ENCODE data around the gene SEMA3A. TPM values are rescaled to one million over a fixed set of nuclear protein-coding genes. Genes with fewer than 3 reads are reported as not detected.
A peak's percentile ranks its signal among the peaks of the same experiment; 100 is the strongest.

SEMA3A gene
- total RNA-seq, 1 experiment from 2014 or later = 89.1 TPM

DNA sequence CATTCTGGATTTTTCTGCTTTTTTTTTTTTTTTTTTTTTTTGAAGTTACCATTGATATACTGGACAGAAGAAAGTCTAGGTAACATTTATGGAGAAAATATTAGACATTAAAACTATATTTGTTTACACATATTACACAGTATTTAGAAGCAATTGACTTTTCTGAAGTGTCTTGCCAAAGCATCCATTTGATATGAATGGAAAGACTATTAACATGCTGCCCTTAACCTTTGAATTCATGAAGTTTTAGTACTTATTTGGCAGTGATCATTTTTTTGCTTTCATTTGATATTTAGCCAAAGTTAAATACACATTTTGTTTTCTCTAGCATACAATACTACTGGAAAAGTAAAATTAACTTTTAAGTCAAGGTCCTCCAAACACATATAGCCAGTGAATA is 210.0 kb downstream of the SEMA3A start:
- Histone ChIP-seq H3K9me3 (no peaks in the 10 kb centered on the region), H3K4me3 (no peak overlapping the region), H3K27me3 (no peaks in the 10 kb centered on the region), H3K36me3 (no peaks in the 10 kb centered on the region)
- DNase-seq = no peak

- Histone ChIP-seq H3K27me3 (no peaks in the 10 kb centered on the region), H3K9me3 (no peaks in the 10 kb centered on the region), H3K4me3 (no peak overlapping the region), H3K36me3 (no peaks in the 10 kb centered on the region)
- DNase-seq = no peak
Measured at GRCh38 chr7:83984076-83984475, 210.5 kb downstream of the SEMA3A start.

- H3K4me3 ChIP-seq = no peak overlapping the region
- no peak for DNase-seq
- no peaks in the 10 kb centered on the region for H3K9me3 ChIP-seq
- no peaks in the 10 kb centered on the region for H3K36me3 ChIP-seq
- no peaks in the 10 kb centered on the region for H3K27me3 ChIP-seq
Measured at GRCh38 chr7:83983606-83984005, 211.0 kb downstream of the SEMA3A start.

DNA sequence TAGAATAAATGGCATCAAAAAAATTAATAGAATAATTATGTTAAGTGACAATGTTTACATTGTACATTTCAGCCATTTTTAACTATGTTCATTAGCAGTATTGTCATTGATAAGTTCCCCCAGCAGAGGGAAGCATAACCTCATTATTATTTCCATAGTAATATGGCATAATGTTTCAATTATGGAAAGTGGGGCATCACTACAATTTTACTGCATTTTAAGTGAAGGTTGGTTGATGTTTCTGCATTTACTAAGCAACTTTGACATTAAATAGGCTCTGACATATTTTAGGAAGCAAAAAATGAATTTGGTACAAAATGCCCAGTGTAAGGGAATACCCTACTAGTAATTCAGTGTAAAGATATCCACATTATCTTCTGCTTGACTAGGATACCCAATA is 218.3 kb downstream of the SEMA3A start:
- no peak for DNase-seq
- Histone ChIP-seq H3K9me3 (no peaks in the 10 kb centered on the region), H3K4me3 (no peak overlapping the region), H3K27me3 (no peaks in the 10 kb centered on the region), H3K36me3 (no peaks in the 10 kb centered on the region)

DNA sequence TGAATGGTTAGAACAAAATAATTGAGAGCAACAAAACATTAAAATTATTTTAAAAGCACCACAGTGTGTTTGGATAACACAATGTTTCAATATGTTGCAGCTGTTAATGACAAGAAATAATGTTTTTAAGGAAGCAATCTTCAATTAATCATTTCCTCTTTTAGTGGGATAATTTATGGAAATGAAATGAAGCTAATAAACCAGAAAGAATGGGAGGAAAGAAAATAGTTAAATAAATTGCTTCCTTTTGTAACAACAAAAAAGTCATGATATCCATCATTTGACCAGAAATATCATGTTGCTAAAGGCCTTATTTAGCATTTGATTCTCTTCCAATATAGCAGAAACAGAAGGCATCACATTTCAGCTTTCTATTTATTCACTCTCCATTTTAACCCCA is 224.5 kb downstream of the SEMA3A start:
- Histone ChIP-seq H3K27me3 (no peaks in the 10 kb centered on the region), H3K36me3 (no peaks in the 10 kb centered on the region; the same call in 1 of the 2 replicates), H3K9me3 (no peaks in the 10 kb centered on the region), H3K4me3 (no peak overlapping the region)
- no peak for DNase-seq

- H3K4me3 ChIP-seq = no peak overlapping the region
- H3K27me3 ChIP-seq = no peaks in the 10 kb centered on the region
- DNase-seq = no peak
- no peaks in the 10 kb centered on the region for H3K9me3 ChIP-seq
- H3K36me3 ChIP-seq = peaks cover 4% of the 10 kb centered on the region
Measured at GRCh38 chr7:83964318-83964717, 230.3 kb downstream of the SEMA3A start.

- no peaks in the 10 kb centered on the region for H3K9me3 ChIP-seq
- no peak for DNase-seq
- no peaks in the 10 kb centered on the region for H3K27me3 ChIP-seq
- H3K36me3 ChIP-seq = peaks cover 9% of the 10 kb centered on the region
- no peak overlapping the region for H3K4me3 ChIP-seq
Measured at GRCh38 chr7:83957333-83957732, 237.3 kb downstream of the SEMA3A start.

- Histone ChIP-seq H3K36me3 (peaks cover 9% of the 10 kb centered on the region), H3K9me3 (no peaks in the 10 kb centered on the region)
- no peak for DNase-seq
Measured at GRCh38 chr7:83956104-83956503, 238.5 kb downstream of the SEMA3A start.

DNA sequence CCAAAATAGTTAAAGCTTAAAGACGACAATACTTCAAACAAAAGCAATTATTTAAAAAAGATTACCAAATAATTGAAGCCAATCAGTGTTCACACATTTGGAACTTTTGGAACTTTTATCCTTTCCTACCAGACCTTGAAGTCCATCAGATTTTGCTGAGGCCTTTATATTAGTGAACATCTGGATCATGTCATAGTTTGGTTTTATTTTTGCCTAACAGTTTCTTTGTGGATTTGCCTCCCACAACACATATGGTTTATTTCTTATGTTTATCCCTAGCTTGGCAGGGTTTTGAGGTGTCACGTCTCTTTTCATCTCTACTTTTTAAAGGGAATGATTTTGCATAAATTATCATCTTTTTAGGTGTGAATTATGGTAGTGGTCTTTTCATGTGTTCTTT is 242.4 kb downstream of the SEMA3A start:
- Histone ChIP-seq H3K9me3 (no peaks in the 10 kb centered on the region), H3K4me3 (no peak overlapping the region), H3K36me3 (no peaks in the 10 kb centered on the region), H3K27me3 (no peaks in the 10 kb centered on the region)
- no peak for DNase-seq

More at GRCh38 chr7:83956104-83956503, 238.5 kb downstream of the SEMA3A start:
- no peak overlapping the region for H3K4me3 ChIP-seq
- no peaks in the 10 kb centered on the region for H3K27me3 ChIP-seq

DNA sequence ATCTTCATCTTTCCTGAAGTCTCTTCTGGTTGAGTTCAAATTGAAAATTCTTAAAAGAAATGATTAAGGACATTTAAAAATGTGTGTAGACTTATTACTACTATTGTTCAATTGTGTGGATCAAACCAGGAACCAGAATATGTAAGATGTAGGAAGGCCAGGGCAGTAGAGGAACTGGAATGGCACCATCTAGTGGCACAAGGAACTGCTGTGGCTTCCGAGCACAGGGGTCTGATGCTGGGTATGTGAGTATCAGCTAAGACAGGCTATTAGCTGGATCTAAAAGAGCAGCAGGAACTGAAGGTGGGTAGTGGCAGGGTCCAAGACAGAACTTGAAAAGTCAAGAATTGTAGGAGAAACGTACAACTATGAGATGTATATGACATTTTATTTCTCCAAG is 247.3 kb downstream of the SEMA3A start:
- no peaks in the 10 kb centered on the region for H3K9me3 ChIP-seq
- no peak overlapping the region for H3K4me3 ChIP-seq
- no peaks in the 10 kb centered on the region for H3K27me3 ChIP-seq
- H3K36me3 ChIP-seq = no peaks in the 10 kb centered on the region
- DNase-seq = peak; percentile 3

GRCh38 chr7:83946801-83947200 is 247.8 kb downstream of the SEMA3A start:
- Histone ChIP-seq H3K9me3 (no peaks in the 10 kb centered on the region), H3K4me3 (no peak overlapping the region), H3K36me3 (no peaks in the 10 kb centered on the region), H3K27me3 (no peaks in the 10 kb centered on the region)
- DNase-seq = no peak

GRCh38 chr7:83941300-83941699 is 253.3 kb downstream of the SEMA3A start:
- Histone ChIP-seq H3K27me3 (no peaks in the 10 kb centered on the region), H3K4me3 (no peak overlapping the region), H3K36me3 (no peaks in the 10 kb centered on the region), H3K9me3 (no peaks in the 10 kb centered on the region)
- DNase-seq = no peak

DNA sequence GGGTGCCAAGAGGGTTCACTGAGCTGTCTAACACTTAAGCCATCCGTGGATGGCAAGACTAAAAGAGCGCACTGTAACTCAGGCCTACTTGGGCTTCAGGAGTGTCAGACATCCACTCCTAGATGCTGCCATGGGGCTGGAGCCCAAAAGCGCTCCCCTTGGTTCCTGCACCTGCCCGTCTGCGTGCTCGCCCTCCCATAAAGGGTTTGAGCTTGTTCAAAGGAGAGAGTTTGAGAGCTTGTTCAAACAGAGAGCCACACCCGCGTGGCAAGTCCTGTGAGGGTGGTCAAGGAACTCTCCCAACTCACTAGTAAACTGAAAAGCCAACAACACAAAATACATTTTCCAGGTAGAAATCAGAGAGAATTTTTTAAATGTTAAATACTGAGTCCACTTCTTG is 256.7 kb downstream of the SEMA3A start:
- Histone ChIP-seq H3K9me3 (no peaks in the 10 kb centered on the region), H3K4me3 (no peak overlapping the region), H3K27me3 (no peaks in the 10 kb centered on the region), H3K36me3 (no peaks in the 10 kb centered on the region)
- no peak for DNase-seq

GRCh38 chr7:83936056-83936708 is 258.4 kb downstream of the SEMA3A start:
- no peak overlapping the region for H3K4me3 ChIP-seq
- no peaks in the 10 kb centered on the region for H3K36me3 ChIP-seq
- no peaks in the 10 kb centered on the region for H3K9me3 ChIP-seq
- peak; percentile 32 for DNase-seq
- no peaks in the 10 kb centered on the region for H3K27me3 ChIP-seq

DNA sequence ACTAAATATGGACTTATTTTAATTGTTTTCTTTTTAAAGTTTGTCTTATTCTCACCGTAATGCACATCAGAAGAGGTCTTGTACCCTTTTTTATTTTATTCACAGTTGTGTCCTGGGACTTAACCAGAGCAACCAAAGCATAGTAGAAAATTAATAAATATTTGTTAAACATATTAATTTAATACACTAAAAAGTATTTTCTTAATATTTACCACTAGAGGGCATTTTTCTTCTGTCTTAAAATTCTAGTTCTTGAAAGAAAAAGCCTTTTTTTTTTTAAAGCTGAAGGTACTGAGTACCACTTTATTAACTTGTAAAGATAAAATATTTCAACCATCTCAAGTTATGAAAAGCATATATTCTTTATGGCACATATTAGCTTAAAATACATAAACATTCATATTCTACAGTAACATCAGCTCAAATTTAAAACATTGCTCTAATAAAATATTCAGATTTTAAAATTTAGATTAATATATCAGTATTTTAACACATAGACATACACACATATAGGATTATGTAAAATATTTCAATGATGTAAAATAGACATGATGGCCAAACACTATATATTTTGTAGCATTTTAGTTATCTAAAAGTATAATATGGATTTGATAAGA is 260.4 kb downstream of the SEMA3A start:
- Histone ChIP-seq H3K9me3 (no peaks in the 10 kb centered on the region), H3K36me3 (no peaks in the 10 kb centered on the region), H3K4me3 (no peak overlapping the region), H3K27me3 (no peaks in the 10 kb centered on the region)
- no peak for DNase-seq

- Histone ChIP-seq H3K27me3 (no peaks in the 10 kb centered on the region), H3K4me3 (no peak overlapping the region), H3K9me3 (no peaks in the 10 kb centered on the region), H3K36me3 (no peaks in the 10 kb centered on the region)
- DNase-seq = no peak
Measured at GRCh38 chr7:83931968-83932367, 262.6 kb downstream of the SEMA3A start.

DNA sequence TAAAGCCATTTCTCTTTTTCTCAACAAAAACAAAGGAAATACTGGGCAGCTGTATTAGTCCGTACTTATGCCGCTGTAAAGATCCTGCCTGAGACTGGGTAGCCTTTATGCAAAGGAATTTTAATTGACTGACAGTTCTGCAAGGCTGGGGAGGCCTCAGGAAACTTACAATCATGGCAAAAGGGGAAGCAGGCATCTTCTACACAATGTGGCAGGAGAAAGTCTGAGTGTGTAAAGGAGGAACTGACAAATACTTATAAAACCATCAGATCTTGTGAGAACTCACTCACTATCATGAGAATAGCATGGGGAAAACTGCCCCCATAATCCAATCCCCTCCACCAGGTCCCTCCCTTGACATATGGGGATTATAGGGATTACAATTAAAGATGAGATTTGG is 264.3 kb downstream of the SEMA3A start:
- Histone ChIP-seq H3K27me3 (no peaks in the 10 kb centered on the region), H3K9me3 (no peaks in the 10 kb centered on the region), H3K36me3 (no peaks in the 10 kb centered on the region), H3K4me3 (no peak overlapping the region)
- no peak for DNase-seq

- no peak for DNase-seq
- Histone ChIP-seq H3K27me3 (no peaks in the 10 kb centered on the region), H3K36me3 (no peaks in the 10 kb centered on the region), H3K9me3 (no peaks in the 10 kb centered on the region), H3K4me3 (no peak overlapping the region)
Measured at GRCh38 chr7:83925860-83926259, 268.7 kb downstream of the SEMA3A start.
